Activated T-helper 2 cell treated with anti-CD3 and anti-CD28 coated beads, Interferon-gamma antibody, Interleukin-2, Interleukin-4, amounts not matched to agents 10 μg/mL and 5 μg/mL and 100 μg/mL, durations not matched to agents 14 hours and 24 hours and 36 hours (primary cell): ENCODE results near the gene RNFT2. TPM values are rescaled to one million over a fixed set of nuclear protein-coding genes. Genes with fewer than 3 reads are reported as not detected.
"Not testable (repeated sequence)": the region's sequence is repeated elsewhere in the genome, so short reads cannot be mapped to it uniquely, and the experiment has no call there.

Experiments used
- DNase-seq: peaks from one replicate; pipeline ENCODE4 v3.0.0; 2021; ENCODE audit warnings: low spot score
- H3K27ac Mint-ChIP-seq: one replicate; pipeline ENCODE4 v1.8.0; 2021; ENCODE audit warnings: mixed read lengths
- H3K27me3 Mint-ChIP-seq: one replicate; pipeline ENCODE4 v1.8.0; 2021; ENCODE audit warnings: low read depth, mixed read lengths
- H3K36me3 Mint-ChIP-seq: one replicate; pipeline ENCODE4 v1.8.0; 2021; ENCODE audit warnings: low read depth, mixed read lengths
- H3K4me1 Mint-ChIP-seq: one replicate; pipeline ENCODE4 v1.8.0; 2021; ENCODE audit warnings: low read depth, mixed read lengths
- H3K4me3 Mint-ChIP-seq: one replicate; pipeline ENCODE4 v1.8.0; 2021; ENCODE audit warnings: low read depth, mild to moderate bottlenecking, moderate library complexity, mixed read lengths
- H3K9me3 Mint-ChIP-seq: one replicate; pipeline ENCODE4 v1.8.0; 2021; ENCODE audit warnings: mixed read lengths
- intact Hi-C: fragments of 100-400 bp; cut with micrococcal nuclease; formaldehyde crosslinking; loops from one replicate; pipeline ENCODE4 v1.15.1; 2023
- total RNA-seq: library from RNA; stranded (reverse); gene quantifications from 2 replicates; pipeline ENCODE4 v1.2.3, GENCODE V29; 2022

Gene RNFT2
- total RNA-seq, 1 donor from 2014 or later = 14.4 TPM

DNA sequence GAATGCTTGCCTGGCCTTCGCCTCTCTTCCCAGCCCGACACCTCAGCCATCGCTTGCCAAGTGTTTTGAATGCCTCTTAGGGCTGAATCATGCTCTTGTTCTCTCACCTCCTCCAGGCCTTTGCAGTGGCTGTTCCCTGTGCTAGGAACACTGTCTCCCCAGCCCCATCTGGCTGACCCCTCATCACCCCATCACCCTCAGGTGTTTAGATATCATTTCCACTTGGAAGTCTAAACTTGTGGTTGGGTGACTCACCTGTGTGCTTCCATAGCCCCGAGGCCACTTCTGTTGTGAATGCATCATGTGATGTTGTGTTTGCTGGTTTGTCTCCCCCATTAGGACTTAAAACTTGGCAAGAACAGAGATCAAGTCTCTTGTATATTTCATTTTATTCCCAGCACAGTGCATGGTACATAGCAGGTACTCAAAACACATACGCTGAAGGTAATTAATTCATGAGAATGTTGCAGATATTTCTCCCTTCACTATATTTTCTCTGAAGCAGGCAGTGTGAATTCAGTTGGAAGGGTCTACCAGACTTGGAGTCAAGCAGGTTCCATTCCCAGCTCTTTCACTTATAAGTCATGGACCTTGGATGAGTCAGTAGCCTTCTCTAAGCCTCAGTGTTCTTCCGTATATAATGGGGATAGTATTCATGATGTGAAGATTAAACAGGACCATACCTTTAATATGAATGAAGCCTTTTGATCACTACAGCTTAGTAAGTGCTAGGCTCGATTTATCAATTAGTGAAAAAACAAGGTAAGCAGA lies 75.3 kb downstream of the RNFT2 start:
- intact Hi-C loops = no loop called here
- H3K4me3 Mint-ChIP-seq = no peak overlapping the region

DNA sequence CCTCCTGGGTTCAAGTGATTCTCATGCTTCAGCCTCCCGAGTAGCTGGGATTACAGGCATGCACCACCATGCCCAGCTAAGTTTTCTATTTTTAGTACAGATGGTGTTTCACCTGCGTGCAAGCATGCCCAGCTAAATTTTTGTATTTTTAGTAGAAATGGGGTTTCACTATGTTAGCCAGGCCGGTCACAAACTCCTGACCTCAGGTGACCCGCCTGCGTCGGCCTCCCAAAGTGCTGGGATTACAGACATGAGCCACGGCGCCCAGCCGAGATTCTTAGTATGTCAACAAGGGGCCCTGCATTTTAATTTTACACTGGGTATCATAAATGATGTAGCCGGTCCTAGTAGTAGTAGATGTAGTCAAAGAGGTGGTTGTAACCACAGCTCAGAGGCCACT lies 76.7 kb downstream of the RNFT2 start:
- not testable (repeated sequence) for H3K27me3 Mint-ChIP-seq, H3K9me3 Mint-ChIP-seq, H3K36me3 Mint-ChIP-seq, H3K4me3 Mint-ChIP-seq, DNase-seq, H3K27ac Mint-ChIP-seq
- H3K4me1 Mint-ChIP-seq = peaks cover 10% of the 10 kb centered on the region
- intact Hi-C loops = loop anchor here (5.0 kb wide), 1 partner anchor 108 kb away; no protein-coding TSS in a partner anchor

More for the DNA sequence above, 75.3 kb downstream of the RNFT2 start:
- no peak for DNase-seq
- H3K4me1 Mint-ChIP-seq = peaks cover 5% of the 10 kb centered on the region
- no peaks in the 10 kb centered on the region for H3K36me3 Mint-ChIP-seq
- no peaks in the 10 kb centered on the region for H3K27me3 Mint-ChIP-seq
- H3K9me3 Mint-ChIP-seq = no peaks in the 10 kb centered on the region
- no peak overlapping the region for H3K27ac Mint-ChIP-seq

- intact Hi-C loops = loop anchor here (5.0 kb wide), 1 partner anchor 104 kb away; no protein-coding TSS in a partner anchor
- Mint-ChIP-seq H3K9me3 (no peaks in the 10 kb centered on the region), H3K27me3 (peaks cover 5% of the 10 kb centered on the region), H3K36me3 (no peaks in the 10 kb centered on the region), H3K4me1 (peaks cover 13% of the 10 kb centered on the region), H3K4me3 (peak overlapping the region; percentile 95), H3K27ac (peak overlapping the region; percentile 95)
- no peak for DNase-seq
Observed at GRCh38 chr12:116818341-116818856, 80.3 kb downstream of the RNFT2 start.

DNA sequence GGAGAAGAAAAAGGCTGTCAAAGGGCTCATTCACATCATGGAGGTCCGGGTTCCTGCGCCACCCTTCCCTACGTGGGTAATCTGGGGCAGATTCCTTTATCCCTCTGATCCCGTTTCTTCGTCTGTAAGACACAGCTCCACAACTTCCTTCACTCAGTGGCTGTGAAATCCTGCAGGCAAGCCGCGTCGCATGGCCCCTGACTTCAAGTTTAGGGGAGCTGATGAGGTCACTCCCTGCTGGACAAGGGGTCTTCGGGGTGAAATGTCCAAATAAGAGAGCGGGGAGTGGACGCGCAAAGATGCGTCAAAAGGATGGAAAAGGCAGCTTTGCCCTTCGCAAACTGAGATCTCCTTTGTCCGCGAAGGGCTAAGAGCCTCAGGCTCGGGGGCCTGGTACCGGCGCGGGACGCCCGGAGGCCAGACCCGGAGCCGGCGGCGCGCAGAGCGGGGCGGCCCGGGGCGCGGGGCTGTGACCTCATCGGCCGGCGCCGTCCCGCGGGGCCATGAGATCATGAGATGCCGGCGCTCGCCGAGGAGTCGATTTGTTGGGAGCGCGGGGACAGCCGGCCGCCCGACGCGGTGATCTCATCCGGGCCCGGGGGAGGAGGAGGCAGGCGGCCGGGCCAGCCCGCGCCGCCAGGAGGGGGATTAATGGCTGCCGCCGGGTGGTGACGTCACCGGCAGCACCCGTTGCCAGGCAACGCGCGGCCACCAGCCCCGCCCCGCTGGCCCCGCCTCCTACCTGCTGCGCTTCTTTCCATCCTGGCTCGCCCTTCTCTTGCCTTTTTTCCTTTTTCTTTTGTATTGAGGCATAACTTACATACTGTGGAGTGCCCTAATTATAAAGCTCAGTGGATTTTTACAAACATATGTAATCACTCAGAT lies 81.1 kb downstream of the RNFT2 start:
- peaks cover 5% of the 10 kb centered on the region for H3K27me3 Mint-ChIP-seq
- intact Hi-C loops = loop anchor here (1.0 to 5.0 kb wide), 3 partner anchors 81 to 315 kb away; partner anchors contain the start of genes RNFT2 and SPRING1
- peak overlapping the region; percentile 95 for H3K27ac Mint-ChIP-seq
- peak; percentile 85 for DNase-seq
- peaks cover 13% of the 10 kb centered on the region for H3K4me1 Mint-ChIP-seq
- H3K9me3 Mint-ChIP-seq = no peaks in the 10 kb centered on the region
- peak overlapping the region; percentile 95 for H3K4me3 Mint-ChIP-seq
- H3K36me3 Mint-ChIP-seq = no peaks in the 10 kb centered on the region

DNA sequence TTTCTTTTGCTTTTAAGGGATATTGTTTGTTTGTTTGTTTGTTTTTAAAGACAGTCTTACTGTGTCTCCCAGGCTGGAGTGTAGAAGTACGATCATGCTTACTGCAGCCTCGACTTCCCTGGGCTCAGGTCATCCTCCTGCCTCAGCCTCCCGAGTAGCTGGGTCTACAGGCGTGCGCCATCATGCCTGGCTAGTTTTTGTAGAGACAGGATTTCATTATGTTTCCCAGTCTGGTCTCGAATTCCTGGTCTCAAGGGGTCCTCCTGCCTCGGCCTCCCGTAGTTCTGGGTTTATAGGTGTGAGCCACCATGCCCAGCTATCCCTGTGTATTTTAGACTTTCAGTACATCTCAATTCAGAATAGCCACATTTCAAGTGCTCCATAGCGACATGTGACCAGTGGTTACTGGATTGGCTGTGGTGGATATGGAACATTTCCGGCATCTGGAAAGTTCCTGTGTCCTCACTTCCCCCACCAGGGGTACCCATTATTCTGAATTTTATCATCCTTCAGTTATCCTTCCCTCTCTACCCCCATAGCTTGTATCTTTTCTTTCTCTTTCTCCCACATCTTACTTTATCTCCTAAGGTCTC lies 82.0 kb downstream of the RNFT2 start:
- H3K4me1 Mint-ChIP-seq = peaks cover 13% of the 10 kb centered on the region
- no peaks in the 10 kb centered on the region for H3K36me3 Mint-ChIP-seq
- H3K9me3 Mint-ChIP-seq = no peaks in the 10 kb centered on the region
- intact Hi-C loops = no loop called here
- H3K27me3 Mint-ChIP-seq = peaks cover 5% of the 10 kb centered on the region
- peak overlapping the region; percentile 43 for H3K27ac Mint-ChIP-seq
- H3K4me3 Mint-ChIP-seq = peak overlapping the region; percentile 57
- no peak for DNase-seq

- no peak overlapping the region for H3K27ac Mint-ChIP-seq
- no peak overlapping the region for H3K4me3 Mint-ChIP-seq
- H3K36me3 Mint-ChIP-seq = no peaks in the 10 kb centered on the region
- H3K4me1 Mint-ChIP-seq = peaks cover 13% of the 10 kb centered on the region
- intact Hi-C loops = no loop called here
- no peak for DNase-seq
- H3K27me3 Mint-ChIP-seq = peaks cover 5% of the 10 kb centered on the region
- no peaks in the 10 kb centered on the region for H3K9me3 Mint-ChIP-seq
Observed at GRCh38 chr12:116821291-116821690, 83.2 kb downstream of the RNFT2 start.

DNA sequence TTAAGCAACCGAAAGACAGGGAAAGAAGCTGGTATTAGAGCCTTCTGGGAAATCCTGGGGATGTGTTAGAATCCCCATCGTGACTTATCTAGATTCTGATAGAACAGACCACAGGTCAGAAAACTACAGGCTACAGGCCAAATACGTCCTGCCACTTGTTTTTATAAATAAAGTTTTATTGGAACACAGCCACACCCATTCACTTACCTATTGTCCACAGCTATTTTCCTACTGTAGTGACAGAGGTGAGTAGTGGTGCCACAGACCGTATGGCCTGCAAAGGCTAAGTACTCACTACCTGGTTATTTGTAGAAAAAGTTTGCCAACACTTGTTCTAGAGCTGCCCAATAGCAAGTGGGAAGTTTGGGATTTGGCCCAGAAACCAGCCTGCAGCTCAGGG lies 89.3 kb downstream of the RNFT2 start:
- H3K27me3 Mint-ChIP-seq = no peaks in the 10 kb centered on the region
- H3K27ac Mint-ChIP-seq = no peak overlapping the region
- H3K4me1 Mint-ChIP-seq = no peaks in the 10 kb centered on the region
- intact Hi-C loops = no loop called here
- H3K9me3 Mint-ChIP-seq = no peaks in the 10 kb centered on the region
- H3K4me3 Mint-ChIP-seq = no peak overlapping the region
- no peak for DNase-seq
- H3K36me3 Mint-ChIP-seq = no peaks in the 10 kb centered on the region

DNA sequence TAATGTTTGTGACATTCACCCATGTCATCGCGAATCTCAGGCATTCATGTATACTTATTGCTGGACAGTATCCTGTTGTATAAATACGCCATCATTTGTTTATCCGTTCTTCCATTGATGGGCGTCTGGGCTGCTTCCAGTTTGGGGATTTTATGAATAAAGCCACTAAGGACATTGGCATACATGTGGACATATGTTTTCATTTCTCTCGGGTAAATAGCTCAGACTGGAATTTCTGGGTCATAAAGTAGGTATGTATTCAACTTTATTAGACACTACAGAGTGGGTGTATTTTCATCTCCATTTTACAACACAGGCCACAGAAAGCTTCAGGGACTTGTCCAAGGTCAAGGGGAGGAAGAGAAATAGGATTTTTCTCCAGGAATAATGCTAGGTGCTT lies 94.2 kb downstream of the RNFT2 start:
- Mint-ChIP-seq H3K27me3 (no peaks in the 10 kb centered on the region), H3K36me3 (no peaks in the 10 kb centered on the region), H3K4me3 (no peak overlapping the region), H3K9me3 (no peaks in the 10 kb centered on the region), H3K4me1 (no peaks in the 10 kb centered on the region), H3K27ac (no peak overlapping the region)
- intact Hi-C loops = no loop called here
- no peak for DNase-seq

DNA sequence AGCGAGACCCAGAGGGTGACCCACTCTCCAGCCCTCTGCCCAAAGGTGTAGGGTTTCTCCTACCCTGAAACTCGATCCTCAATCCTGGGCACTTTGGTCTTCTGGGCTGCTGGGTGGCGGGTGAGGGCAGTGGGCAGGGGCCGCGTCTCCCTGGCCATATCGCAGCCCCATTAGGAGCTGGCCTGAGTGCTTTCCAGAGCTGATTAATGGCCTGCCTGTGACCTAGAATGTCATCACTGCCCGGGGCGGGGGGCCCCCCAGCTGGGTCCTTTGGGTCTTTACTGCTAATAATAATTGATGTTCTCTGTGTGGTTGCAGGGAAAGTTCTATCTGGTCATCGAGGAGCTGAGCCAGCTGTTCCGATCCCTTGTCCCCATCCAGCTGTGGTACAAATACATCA lies 95.4 kb downstream of the RNFT2 start:
- Mint-ChIP-seq H3K4me1 (no peaks in the 10 kb centered on the region), H3K4me3 (no peak overlapping the region), H3K9me3 (no peaks in the 10 kb centered on the region), H3K27me3 (no peaks in the 10 kb centered on the region), H3K36me3 (no peaks in the 10 kb centered on the region), H3K27ac (no peak overlapping the region)
- intact Hi-C loops = no loop called here
- no peak for DNase-seq

DNA sequence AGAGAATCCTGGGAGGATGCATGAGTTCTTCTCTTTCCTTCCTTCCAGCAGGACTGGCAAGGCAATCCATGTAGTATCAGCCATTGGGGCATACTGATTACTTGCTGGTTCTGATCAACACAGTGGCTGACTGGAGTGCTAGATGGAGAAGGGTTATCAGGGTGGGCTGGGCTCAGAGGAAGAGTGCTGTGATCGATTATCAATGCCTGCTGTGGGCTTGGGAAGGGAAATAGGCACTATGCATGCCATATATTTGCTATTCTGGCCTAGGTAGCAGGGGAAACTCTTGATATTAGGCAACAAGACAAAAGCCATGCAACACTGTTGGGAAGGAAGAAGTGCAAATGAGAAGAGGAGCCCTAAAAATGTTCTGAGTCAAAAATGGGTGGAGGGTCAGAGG lies 97.4 kb downstream of the RNFT2 start:
- no peak for DNase-seq
- Mint-ChIP-seq H3K36me3 (no peaks in the 10 kb centered on the region), H3K27me3 (no peaks in the 10 kb centered on the region), H3K4me3 (no peak overlapping the region), H3K9me3 (no peaks in the 10 kb centered on the region), H3K27ac (no peak overlapping the region), H3K4me1 (no peaks in the 10 kb centered on the region)
- intact Hi-C loops = no loop called here

GRCh38 chr12:116837097-116837496 lies 99.0 kb downstream of the RNFT2 start:
- no peaks in the 10 kb centered on the region for H3K9me3 Mint-ChIP-seq
- no peak for DNase-seq

GRCh38 chr12:116838365-116838764 lies 100.2 kb downstream of the RNFT2 start:
- Mint-ChIP-seq H3K36me3 (no peaks in the 10 kb centered on the region), H3K9me3 (no peaks in the 10 kb centered on the region), H3K27me3 (no peaks in the 10 kb centered on the region), H3K27ac (no peak overlapping the region), H3K4me3 (no peak overlapping the region), H3K4me1 (no peaks in the 10 kb centered on the region)
- no peak for DNase-seq
- intact Hi-C loops = no loop called here

More at GRCh38 chr12:116837097-116837496, 99.0 kb downstream of the RNFT2 start:
- Mint-ChIP-seq H3K27ac (no peak overlapping the region), H3K4me3 (no peak overlapping the region), H3K36me3 (no peaks in the 10 kb centered on the region), H3K4me1 (no peaks in the 10 kb centered on the region), H3K27me3 (no peaks in the 10 kb centered on the region)
- intact Hi-C loops = no loop called here
